HepG2 (cell line): ENCODE data around the gene COL18A1. TPM values are rescaled to one million over a fixed set of nuclear protein-coding genes. Genes with fewer than 3 reads are reported as not detected.
A peak's percentile ranks its signal among the peaks of the same experiment; 100 is the strongest.

Experiments
- AHR ChIP-seq: IDR thresholded peaks from 2 replicates; pipeline ENCODE4 v1.6.1; 2018; ENCODE audit warnings: missing genetic modification reagents, missing compliant biosample characterization
- ARID2 ChIP-seq: sonication (generic); formaldehyde crosslinking; IDR thresholded peaks from 2 replicates; pipeline ENCODE4 v1.8.1; 2022; ENCODE audit warnings: mild to moderate bottlenecking, missing genetic modification reagents, borderline replicate concordance
- DBP ChIP-seq: sonication (generic); formaldehyde crosslinking; IDR thresholded peaks from 2 replicates; pipeline ENCODE4 v1.4.0; 2020; ENCODE audit warnings: missing genetic modification reagents; ENCODE audit errors: not compliant biosample characterization
- EEA1 ChIP-seq: sonication (generic); formaldehyde crosslinking; IDR thresholded peaks from 2 replicates; pipeline ENCODE4 v1.5.1; 2020; ENCODE audit warnings: mild to moderate bottlenecking, missing genetic modification reagents, borderline replicate concordance
- FOXA1 ChIP-seq, 2 experiments: fragments of 450-650 bp in 1 of 2; sonication (generic) in 1 of 2; formaldehyde crosslinking in 1 of 2; IDR thresholded peaks; 2 replicates each; pipeline versions ENCODE4 v1.4.0 to v1.6.1; 2016 to 2020; ENCODE audit warnings: missing genetic modification reagents in 1 of 2
- GPBP1L1 ChIP-seq: sonication (generic); formaldehyde crosslinking; IDR thresholded peaks from 2 replicates; pipeline ENCODE4 v1.5.0; 2020; ENCODE audit warnings: mild to moderate bottlenecking, missing genetic modification reagents
- GZF1 ChIP-seq: sonication (generic); formaldehyde crosslinking; IDR thresholded peaks from 2 replicates; pipeline ENCODE4 v1.5.1; 2020; ENCODE audit warnings: mild to moderate bottlenecking, missing genetic modification reagents
- KDM2A ChIP-seq: sonication (generic); formaldehyde crosslinking; IDR thresholded peaks from 2 replicates; pipeline ENCODE4 v1.4.0; 2020; ENCODE audit warnings: low read depth, missing genetic modification reagents, borderline replicate concordance
- KLF16 ChIP-seq, 2 experiments: sonication (generic) in 1 of 2; formaldehyde crosslinking in 1 of 2; IDR thresholded peaks; 2 replicates each; pipeline versions ENCODE4 v1.6.1 to v1.8.0; 2016 to 2023; ENCODE audit warnings: missing genetic modification reagents in 2 of 2, missing compliant biosample characterization in 1 of 2
- MLXIP ChIP-seq: sonication (generic); formaldehyde crosslinking; IDR thresholded peaks from 2 replicates; pipeline ENCODE4 v1.9.0; 2021; ENCODE audit warnings: missing genetic modification reagents, borderline replicate concordance
- MXD3 ChIP-seq: IDR thresholded peaks from 2 replicates; pipeline ENCODE4 v1.6.1; 2016; ENCODE audit warnings: mild to moderate bottlenecking, missing biosample characterization, missing genetic modification reagents
- NFATC3 ChIP-seq: sonication (generic); formaldehyde crosslinking; IDR thresholded peaks from 2 replicates; pipeline ENCODE4 v1.5.1; 2020; ENCODE audit warnings: mild to moderate bottlenecking, missing genetic modification reagents
- NFKBIZ ChIP-seq: IDR thresholded peaks from 2 replicates; pipeline ENCODE4 v1.6.1; 2018; ENCODE audit warnings: missing genetic modification reagents, missing compliant biosample characterization
- POLR2A ChIP-seq, 2 experiments: IDR thresholded peaks; 2 replicates each; pipeline ENCODE4 v1.6.1; 2011; ENCODE audit warnings: low read depth in 2 of 2, low read length in 2 of 2, mild to moderate bottlenecking in 1 of 2, moderate library complexity in 1 of 2; ENCODE audit not compliant: insufficient read depth in 1 of 2
- POLR2G ChIP-seq: fragments of 200-400 bp; formaldehyde crosslinking; IDR thresholded peaks from 2 replicates; pipeline ENCODE4 v1.6.1; 2018; ENCODE audit warnings: mild to moderate bottlenecking, low read depth, low read length, moderate library complexity
- ZBTB25 ChIP-seq: IDR thresholded peaks from 2 replicates; pipeline ENCODE4 v1.6.1; 2018; ENCODE audit warnings: missing genetic modification reagents
- ZFP37 ChIP-seq: sonication (generic); formaldehyde crosslinking; IDR thresholded peaks from 2 replicates; pipeline ENCODE4 v1.4.0; 2020; ENCODE audit warnings: missing genetic modification reagents, borderline replicate concordance
- ZNF530 ChIP-seq: sonication (generic); formaldehyde crosslinking; IDR thresholded peaks from 2 replicates; pipeline ENCODE4 v1.5.0; 2020; ENCODE audit warnings: low read depth, mild to moderate bottlenecking, missing genetic modification reagents
- ZNF704 ChIP-seq: sonication (generic); formaldehyde crosslinking; IDR thresholded peaks from 2 replicates; pipeline ENCODE4 v1.8.1; 2023; ENCODE audit warnings: mild to moderate bottlenecking, inconsistent platforms, moderate library complexity, missing genetic modification reagents, borderline replicate concordance
- ZNF75D ChIP-seq: sonication (generic); formaldehyde crosslinking; IDR thresholded peaks from 2 replicates; pipeline ENCODE4 v1.8.1; 2023; ENCODE audit warnings: missing genetic modification reagents, mild to moderate bottlenecking, borderline replicate concordance
- ZNF841 ChIP-seq: sonication (generic); formaldehyde crosslinking; IDR thresholded peaks from 2 replicates; pipeline ENCODE4 v1.8.1; 2023; ENCODE audit warnings: missing genetic modification reagents, borderline replicate concordance
- polyA plus RNA-seq, 8 experiments: library from polyadenylated mRNA; depleted of rRNA in 3 of 8; stranded (reverse) in 7 of 8; unstranded in 1 of 8; fragments of >200 nt; fragmentation: Illumina TruSeq in 4 of 8; extraction: Trizol in 4 of 8; gene quantifications; 2 replicates each; pipeline versions ENCODE4 v1.2.1 to v1.2.3, GENCODE V29; 2011 to 2016; ENCODE audit warnings: low read depth in 4 of 8, missing spikeins in 1 of 8, mixed read lengths in 1 of 8; ENCODE audit not compliant: insufficient read depth in 1 of 8
- total RNA-seq, 5 experiments: library from RNA; depleted of rRNA; stranded (reverse); fragments of >200 nt; fragmentation: Illumina TruSeq; extraction: Trizol; gene quantifications; 2 replicates each; pipeline ENCODE4 v1.2.3, GENCODE V29; 2016; ENCODE audit warnings: low read depth in 1 of 5

Gene COL18A1
- total and polyA plus RNA-seq, 2 of the 13 experiments (the other 11 are each of a cell fraction or from before 2014, with no cell fraction given) = 79.0 to 102 TPM

- TF ChIP-seq ZFP37 (CRISPR knock-in tag) (no peak), KLF16 (CRISPR knock-in tag; IDR thresholded peaks at IDR 0.05) (no peak), DBP (CRISPR knock-in tag) (no peak), POLR2A (IDR thresholded peaks at IDR 0.05; ENCODE audit: insufficient read depth in 1 of 2, low read depth in 2 of 2, low read length in 2 of 2) (no peak), POLR2G (no peak), AHR (CRISPR knock-in tag) (no peak), EEA1 (no peak), NFKBIZ (CRISPR knock-in tag) (no peak), GPBP1L1 (CRISPR knock-in tag) (no peak), MXD3 (CRISPR knock-in tag) (no peak), ZNF704 (CRISPR knock-in tag) (no peak), FOXA1 (IDR thresholded peaks at IDR 0.05) (no peak), FOXA1 (CRISPR knock-in tag; IDR thresholded peaks at IDR 0.05) (peak; percentile 50), KDM2A (CRISPR knock-in tag) (no peak), GZF1 (CRISPR knock-in tag) (no peak), ARID2 (no peak), ZNF841 (CRISPR knock-in tag) (no peak), ZBTB25 (CRISPR knock-in tag) (no peak), MLXIP (no peak), ZNF530 (CRISPR knock-in tag) (no peak), ZNF75D (CRISPR knock-in tag) (no peak), NFATC3 (no peak)
These were observed 67.7 kb downstream of the COL18A1 start (continued) for GRCh38 chr21:45472445-45473365.
